MM.1S (cell line): Measurements from ENCODE around the gene FYCO1.

ENCODE experiments used
- DNase-seq: peaks from one replicate; pipeline ENCODE4 v3.0.0-alpha.2; 2015
- H2AFZ ChIP-seq: fragments of 300-600 bp; sonication (generic); 2 replicates; pipeline ENCODE4 v1.6.0; 2016; ENCODE audit warnings: antibody characterized with exemption, low read length
- H3F3A ChIP-seq: fragments of 300-600 bp; sonication (generic); 2 replicates; pipeline ENCODE4 v1.6.1; 2016; ENCODE audit warnings: mild to moderate bottlenecking, antibody characterized with exemption, low read length, moderate library complexity, mixed read lengths; ENCODE audit not compliant: insufficient read depth
- H3K27ac ChIP-seq: fragments of 300-600 bp; sonication (generic); 2 replicates; pipeline ENCODE4 v1.5.1; 2016; ENCODE audit warnings: mild to moderate bottlenecking, low read length
- H3K27me3 ChIP-seq: fragments of 300-600 bp; sonication (generic); replicated peaks from 2 replicates; pipeline ENCODE4 v1.6.0; 2016; ENCODE audit warnings: low read length; ENCODE audit not compliant: insufficient read depth
- H3K36me3 ChIP-seq: fragments of 300-600 bp; sonication (generic); replicated peaks from 2 replicates; pipeline ENCODE4 v1.6.1; 2016; ENCODE audit warnings: mild to moderate bottlenecking, low read length, mixed read lengths; ENCODE audit not compliant: insufficient read depth
- H3K4me1 ChIP-seq: fragments of 300-600 bp; sonication (generic); 2 replicates; pipeline ENCODE4 v1.6.1; 2016; ENCODE audit warnings: low read length, mixed read lengths
- H3K4me2 ChIP-seq: fragments of 300-600 bp; sonication (generic); 2 replicates; pipeline ENCODE4 v1.6.0; 2016; ENCODE audit warnings: low read depth, low read length
- H3K4me3 ChIP-seq: fragments of 300-600 bp; sonication (generic); 2 replicates; pipeline ENCODE4 v1.5.1; 2016; ENCODE audit warnings: low read length, mixed read lengths
- H3K79me2 ChIP-seq: fragments of 300-600 bp; sonication (generic); 2 replicates; pipeline ENCODE4 v1.6.1; 2016; ENCODE audit warnings: mixed run types, low read length, mixed read lengths
- H3K9ac ChIP-seq: fragments of 300-600 bp; sonication (generic); 2 replicates; pipeline ENCODE4 v1.6.1; 2016; ENCODE audit warnings: low read length, mixed read lengths
- H3K9me2 ChIP-seq: fragments of 300-600 bp; sonication (generic); replicated peaks from 2 replicates; pipeline ENCODE4 v1.6.1; 2016; ENCODE audit warnings: mild to moderate bottlenecking, low read length, mixed read lengths; ENCODE audit not compliant: insufficient read depth
- H3K9me3 ChIP-seq: fragments of 300-600 bp; sonication (generic); replicated peaks from 2 replicates; pipeline ENCODE4 v1.6.1; 2016; ENCODE audit warnings: mild to moderate bottlenecking, low read length, mixed read lengths; ENCODE audit not compliant: insufficient read depth
- H4K20me1 ChIP-seq: fragments of 300-600 bp; sonication (generic); 2 replicates; pipeline ENCODE4 v1.6.1; 2016; ENCODE audit warnings: mild to moderate bottlenecking, low read length, moderate library complexity, mixed read lengths; ENCODE audit not compliant: insufficient read depth
- EZH2 ChIP-seq: fragments of 300-600 bp; sonication (generic); optimal IDR thresholded peaks from 2 replicates; pipeline ENCODE3; 2017; ENCODE audit warnings: low read depth, mild to moderate bottlenecking, antibody characterized with exemption, low read length, mixed read lengths
- EZH2phosphoT487 ChIP-seq: fragments of 300-600 bp; sonication (generic); IDR thresholded peaks from 2 replicates; pipeline ENCODE4 v1.6.1; 2018; ENCODE audit warnings: antibody characterized with exemption, low read length
- TF ChIP-seq, protein P1 (sequence below): fragments of 300-600 bp; sonication (generic); IDR thresholded peaks from 2 replicates; pipeline ENCODE4 v1.5.1; 2016; ENCODE audit warnings: antibody characterized with exemption, low read length, mixed read lengths

FYCO1 gene

GRCh38 chr3:45993421-45994027 is 2.1 kb downstream of the FYCO1 start:
- H3K9me2 ChIP-seq, result no peaks in the 10 kb centered on the region
- H2AFZ ChIP-seq, result no peak overlapping the region
- DNase-seq, result no peak
- no peak for TF ChIP-seq EZH2phosphoT487
- H3K4me2 ChIP-seq, result no peak overlapping the region
- H3K36me3 ChIP-seq, result no peaks in the 10 kb centered on the region
- no peaks in the 10 kb centered on the region for H3K27me3 ChIP-seq
- no peak overlapping the region for H3K27ac ChIP-seq
- no peaks in the 10 kb centered on the region for H3F3A ChIP-seq
- H3K9me3 ChIP-seq, result no peaks in the 10 kb centered on the region
- H3K4me1 ChIP-seq, result peaks cover 15% of the 10 kb centered on the region
- H3K79me2 ChIP-seq, result no peaks in the 10 kb centered on the region
- H3K9ac ChIP-seq, result no peak overlapping the region
- H3K4me3 ChIP-seq, result no peak overlapping the region
- H4K20me1 ChIP-seq, result no peaks in the 10 kb centered on the region

GRCh38 chr3:45992821-45993221 is 2.8 kb downstream of the FYCO1 start:
- H3K9me3 ChIP-seq, result no peaks in the 10 kb centered on the region
- H3K4me2 ChIP-seq, result no peak overlapping the region
- no peak for TF ChIP-seq EZH2phosphoT487
- TF ChIP-seq EZH2, result no peak
- TF ChIP-seq, protein P1, sequence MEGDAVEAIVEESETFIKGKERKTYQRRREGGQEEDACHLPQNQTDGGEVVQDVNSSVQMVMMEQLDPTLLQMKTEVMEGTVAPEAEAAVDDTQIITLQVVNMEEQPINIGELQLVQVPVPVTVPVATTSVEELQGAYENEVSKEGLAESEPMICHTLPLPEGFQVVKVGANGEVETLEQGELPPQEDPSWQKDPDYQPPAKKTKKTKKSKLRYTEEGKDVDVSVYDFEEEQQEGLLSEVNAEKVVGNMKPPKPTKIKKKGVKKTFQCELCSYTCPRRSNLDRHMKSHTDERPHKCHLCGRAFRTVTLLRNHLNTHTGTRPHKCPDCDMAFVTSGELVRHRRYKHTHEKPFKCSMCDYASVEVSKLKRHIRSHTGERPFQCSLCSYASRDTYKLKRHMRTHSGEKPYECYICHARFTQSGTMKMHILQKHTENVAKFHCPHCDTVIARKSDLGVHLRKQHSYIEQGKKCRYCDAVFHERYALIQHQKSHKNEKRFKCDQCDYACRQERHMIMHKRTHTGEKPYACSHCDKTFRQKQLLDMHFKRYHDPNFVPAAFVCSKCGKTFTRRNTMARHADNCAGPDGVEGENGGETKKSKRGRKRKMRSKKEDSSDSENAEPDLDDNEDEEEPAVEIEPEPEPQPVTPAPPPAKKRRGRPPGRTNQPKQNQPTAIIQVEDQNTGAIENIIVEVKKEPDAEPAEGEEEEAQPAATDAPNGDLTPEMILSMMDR, result no peak
- H3K9me2 ChIP-seq, result no peaks in the 10 kb centered on the region
- H3K9ac ChIP-seq, result no peak overlapping the region
- no peaks in the 10 kb centered on the region for H4K20me1 ChIP-seq
- no peaks in the 10 kb centered on the region for H3K36me3 ChIP-seq
- no peaks in the 10 kb centered on the region for H3K79me2 ChIP-seq
- no peak for DNase-seq
- no peaks in the 10 kb centered on the region for H3K27me3 ChIP-seq
- H3K4me3 ChIP-seq, result no peak overlapping the region
- peaks cover 15% of the 10 kb centered on the region for H3K4me1 ChIP-seq
- H3F3A ChIP-seq, result no peaks in the 10 kb centered on the region
- no peak overlapping the region for H3K27ac ChIP-seq
- no peak overlapping the region for H2AFZ ChIP-seq

GRCh38 chr3:45992133-45992729 is 3.4 kb downstream of the FYCO1 start:
- H3K79me2 ChIP-seq, result no peaks in the 10 kb centered on the region
- no peaks in the 10 kb centered on the region for H3K27me3 ChIP-seq
- no peak overlapping the region for H3K27ac ChIP-seq
- no peaks in the 10 kb centered on the region for H4K20me1 ChIP-seq
- H3K4me3 ChIP-seq, result no peak overlapping the region
- no peak overlapping the region for H2AFZ ChIP-seq
- no peak for DNase-seq
- TF ChIP-seq, protein P1, result no peak
- TF ChIP-seq EZH2phosphoT487 (no peak), EZH2 (no peak)
- H3K4me2 ChIP-seq, result no peak overlapping the region
- H3K4me1 ChIP-seq, result peaks cover 15% of the 10 kb centered on the region
- no peaks in the 10 kb centered on the region for H3F3A ChIP-seq
- no peak overlapping the region for H3K9ac ChIP-seq
- H3K9me2 ChIP-seq, result no peaks in the 10 kb centered on the region
- H3K9me3 ChIP-seq, result no peaks in the 10 kb centered on the region
- no peaks in the 10 kb centered on the region for H3K36me3 ChIP-seq

DNA sequence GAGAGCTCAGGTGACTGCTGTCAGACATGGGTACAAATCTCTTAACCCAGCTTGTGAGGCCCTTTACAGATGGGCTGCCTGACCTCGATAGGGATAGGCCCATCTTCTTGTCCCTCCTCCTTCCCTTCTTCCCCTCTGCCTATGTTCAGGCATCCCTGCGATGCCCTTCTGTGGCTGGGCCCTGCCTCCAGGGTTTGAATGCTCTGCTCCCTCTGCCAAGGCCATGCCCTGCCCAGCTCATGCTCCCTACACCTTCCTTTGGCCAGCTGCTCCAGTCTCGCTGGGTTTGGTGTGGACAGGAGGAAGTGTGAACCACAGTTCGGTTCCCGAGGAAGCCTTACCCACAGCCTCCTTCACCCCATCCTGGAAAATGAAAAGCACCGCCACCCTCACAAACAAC is 4.3 kb downstream of the FYCO1 start:
- H3K27me3 ChIP-seq, result no peaks in the 10 kb centered on the region
- H3K9me3 ChIP-seq, result no peaks in the 10 kb centered on the region
- H3K9me2 ChIP-seq, result no peaks in the 10 kb centered on the region
- H2AFZ ChIP-seq, result no peak overlapping the region
- H3K36me3 ChIP-seq, result no peaks in the 10 kb centered on the region
- TF ChIP-seq EZH2phosphoT487, result no peak
- TF ChIP-seq, protein P1, result no peak
- no peak for TF ChIP-seq EZH2
- H3K79me2 ChIP-seq, result no peaks in the 10 kb centered on the region
- H3K4me3 ChIP-seq, result no peak overlapping the region
- H3K4me2 ChIP-seq, result no peak overlapping the region
- DNase-seq, result no peak
- no peak overlapping the region for H3K9ac ChIP-seq
- no peaks in the 10 kb centered on the region for H3F3A ChIP-seq
- peaks cover 14% of the 10 kb centered on the region for H3K4me1 ChIP-seq
- H3K27ac ChIP-seq, result no peak overlapping the region
- H4K20me1 ChIP-seq, result no peaks in the 10 kb centered on the region
